HG03571 (cell line): ENCODE results near the gene PLEKHM2.

Source experiments
- ATAC-seq: cut with Tn5 transposase; IDR thresholded peaks from one replicate; pipeline ENCODE4 v1.9.1; 2021; ENCODE audit not compliant: unreplicated experiment

Gene PLEKHM2

DNA sequence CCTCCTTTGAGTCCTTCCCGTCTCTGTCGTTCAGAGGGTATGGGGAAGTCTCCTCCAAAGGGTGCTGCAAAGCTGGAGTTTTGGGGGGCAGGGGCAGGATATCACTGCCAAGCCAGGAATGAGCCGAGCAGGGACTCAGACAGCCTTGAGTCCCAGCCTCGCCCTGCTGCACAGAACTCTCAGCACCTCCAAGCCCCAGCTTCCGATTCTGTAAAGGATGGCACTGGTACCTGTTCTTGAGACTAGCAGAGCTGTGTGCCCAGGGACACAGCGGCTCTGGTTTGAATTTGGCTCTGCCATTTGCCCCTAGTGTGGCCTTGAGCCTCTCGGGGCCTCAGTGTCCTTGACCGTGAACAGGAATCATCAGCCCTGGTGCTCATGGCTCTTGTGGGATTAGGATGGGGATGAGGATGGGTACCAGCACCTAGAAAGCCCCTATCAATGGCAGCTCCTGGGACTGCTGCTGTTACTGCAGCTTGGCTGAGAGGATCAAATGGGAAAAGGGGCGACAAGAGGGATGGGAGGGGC lies 73.0 kb downstream of the PLEKHM2 start:
- ATAC-seq = no peak

DNA sequence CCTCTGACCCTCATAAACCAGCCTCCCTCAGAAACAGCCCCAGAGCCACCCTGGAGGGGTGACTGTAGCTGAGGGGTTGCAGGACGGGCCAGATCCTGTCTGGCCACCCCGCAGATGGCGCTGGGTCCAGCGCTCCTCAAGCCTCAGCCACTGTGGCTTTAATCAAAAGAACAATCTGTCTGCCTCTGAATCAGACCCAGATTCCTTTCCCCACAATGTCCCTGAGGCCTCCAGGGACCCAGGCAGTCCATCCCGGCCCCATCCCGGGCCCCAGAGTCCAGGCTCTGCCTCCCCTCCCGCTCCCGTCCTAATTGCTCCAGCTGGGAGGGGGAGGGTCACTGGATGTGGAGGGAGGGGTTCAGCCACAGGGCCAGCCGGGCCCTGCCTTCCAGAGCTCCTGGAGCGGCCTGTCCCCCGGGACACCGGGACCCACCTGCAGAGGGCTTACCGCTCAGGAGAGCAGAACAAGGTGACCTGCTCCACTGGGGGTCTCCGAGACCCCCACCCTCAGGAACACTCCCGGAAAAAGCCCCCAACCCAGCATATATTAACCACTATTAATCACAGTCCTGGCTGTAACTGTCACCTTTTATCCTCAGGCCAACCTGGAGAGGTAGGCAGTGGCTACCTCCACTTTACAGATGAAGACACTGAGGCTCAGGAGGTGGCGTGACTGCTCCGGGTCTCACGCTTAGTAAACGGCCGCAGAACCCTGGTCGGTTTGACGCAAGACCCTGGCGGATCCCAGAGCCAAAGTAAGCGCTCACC lies 73.6 kb downstream of the PLEKHM2 start:
- no peak for ATAC-seq

DNA sequence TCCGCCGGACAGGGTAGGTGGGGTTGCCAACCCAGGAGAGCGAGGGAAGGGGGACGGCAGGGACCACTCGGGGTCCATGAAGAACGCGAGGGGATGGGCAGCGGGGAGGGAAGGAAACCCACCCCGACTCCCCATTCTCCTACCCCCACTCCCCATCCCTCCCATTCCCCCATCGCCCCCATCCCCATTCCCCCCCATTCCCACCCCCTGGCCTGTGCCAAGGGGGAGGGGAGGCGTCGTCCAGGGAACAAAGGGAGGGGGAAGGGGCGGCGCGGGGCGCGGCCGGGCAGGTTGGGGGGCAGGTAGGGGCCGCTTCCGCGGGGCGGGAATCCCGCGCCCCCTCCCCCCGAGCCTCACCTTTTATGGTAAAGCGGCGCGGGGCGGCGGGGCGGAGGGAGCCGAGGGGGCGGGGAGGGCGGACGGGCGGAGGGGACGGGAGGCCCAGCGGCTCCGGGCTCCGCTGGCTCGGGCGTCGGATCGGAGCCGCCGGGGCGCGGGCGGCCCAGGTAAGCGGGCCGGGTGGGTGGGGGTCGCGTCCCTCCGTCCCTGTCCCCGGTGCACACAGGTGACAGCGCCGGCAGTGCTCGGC lies 74.3 kb downstream of the PLEKHM2 start, which contains the start of gene FBLIM1:
TSS of gene FBLIM1 (plus strand) at position 453 of the 589 bp plus-strand sequence. CDS start 6,189 bp downstream, outside the sequence.
- no peak for ATAC-seq

DNA sequence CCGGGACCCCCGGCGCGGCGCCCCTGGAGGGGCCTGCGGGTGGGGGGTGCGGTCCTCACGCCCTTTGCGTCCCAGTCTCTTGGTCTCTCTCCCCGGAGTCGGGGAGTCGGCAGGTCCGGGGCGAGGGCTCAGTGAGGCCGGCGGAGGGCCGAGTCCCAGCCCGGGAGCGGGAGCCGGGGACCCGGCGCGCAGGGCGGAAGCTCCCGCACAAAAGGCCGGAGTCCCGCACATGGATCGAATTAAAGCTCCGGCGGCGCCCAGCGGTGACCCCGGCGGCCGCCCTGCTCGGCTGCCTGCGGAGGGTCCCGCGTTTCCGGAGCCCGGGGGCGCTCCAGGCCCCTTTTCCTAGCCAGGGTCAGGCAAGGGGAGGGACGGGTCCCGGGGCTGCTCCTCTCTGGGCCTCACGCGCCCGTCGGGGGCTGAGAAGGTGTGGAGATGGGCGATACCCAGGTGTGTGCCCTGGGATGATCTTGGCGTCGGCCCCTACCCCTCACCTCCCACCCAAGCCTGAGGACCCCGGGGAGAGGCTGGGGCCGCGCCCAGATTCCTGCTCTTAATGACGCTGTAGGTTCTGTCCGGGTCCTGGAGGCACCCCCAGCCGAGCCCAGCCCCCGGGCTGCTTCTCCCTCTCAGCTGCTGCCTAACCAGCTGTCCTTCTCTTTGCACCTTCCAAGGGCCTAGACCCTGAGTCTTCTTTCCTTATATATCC lies 75.0 kb downstream of the PLEKHM2 start:
- ATAC-seq = no peak

DNA sequence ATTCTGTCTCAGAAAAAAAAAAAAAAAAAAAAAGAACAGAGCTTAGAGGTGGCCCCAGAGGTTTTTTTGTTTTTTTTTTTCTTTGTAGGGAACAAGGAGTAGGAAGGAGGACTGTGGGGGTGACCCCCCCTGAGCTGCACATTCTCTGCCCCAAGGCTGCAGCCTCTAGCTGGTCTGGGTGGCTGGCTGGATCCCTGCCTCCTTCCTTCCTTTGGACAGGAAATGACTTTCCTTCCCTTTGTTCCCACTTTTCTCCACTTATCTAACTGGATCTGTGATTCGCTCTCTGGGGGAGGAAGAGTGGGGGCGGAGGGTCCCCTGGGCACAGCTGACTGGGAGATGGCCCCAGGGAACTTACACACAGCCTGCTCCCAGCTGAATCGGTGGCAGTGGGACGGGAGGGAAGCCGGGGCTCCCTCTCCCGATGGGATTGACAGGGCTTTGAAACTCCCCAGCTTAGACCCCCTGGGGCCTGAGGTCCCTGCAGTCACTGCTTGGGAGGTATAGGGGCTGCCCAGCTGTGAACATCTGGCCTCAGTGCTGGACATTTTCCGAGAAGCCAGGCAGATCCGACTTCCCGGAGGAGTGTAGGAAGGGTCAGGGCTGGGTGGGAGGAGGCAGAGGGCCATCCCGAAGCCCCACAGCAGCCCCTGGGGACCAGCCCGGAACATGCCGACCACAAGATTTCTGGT lies 76.5 kb downstream of the PLEKHM2 start:
- no peak for ATAC-seq

DNA sequence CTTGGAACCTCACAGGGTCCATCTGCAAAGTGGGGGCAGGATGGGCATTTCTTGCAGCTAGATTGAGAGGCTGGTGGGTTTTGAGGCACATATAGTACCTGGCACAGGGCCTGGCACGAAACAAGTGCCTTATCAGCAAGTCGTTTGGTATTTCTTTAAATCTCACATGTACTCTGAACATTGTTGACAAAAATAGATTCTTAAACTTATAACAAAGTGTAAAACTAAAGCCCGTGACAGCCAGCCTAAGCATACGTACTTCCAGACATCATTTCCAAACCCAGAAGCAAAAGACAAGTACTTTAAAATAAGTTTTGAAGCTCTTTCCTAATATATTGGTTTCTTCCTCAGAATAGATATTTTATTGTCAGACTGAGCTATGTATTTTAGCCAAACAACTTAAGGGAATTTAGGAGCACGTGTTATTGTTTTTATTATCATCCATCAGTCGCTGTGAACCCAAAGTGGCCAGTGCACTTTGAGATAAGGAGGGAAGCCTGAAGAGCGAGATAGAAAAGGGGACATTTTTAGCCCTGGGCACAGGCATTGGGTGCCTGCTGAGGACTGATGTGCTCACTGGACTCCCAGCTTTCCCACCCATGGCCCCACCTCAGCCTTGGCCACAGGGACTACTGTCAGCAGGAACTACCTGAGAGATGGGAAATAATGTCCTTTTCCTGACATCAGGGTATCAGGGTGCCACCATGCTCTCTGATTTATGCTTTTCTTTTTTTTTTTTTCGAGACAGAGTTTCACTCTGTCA lies 77.4 kb downstream of the PLEKHM2 start:
- no peak for ATAC-seq

DNA sequence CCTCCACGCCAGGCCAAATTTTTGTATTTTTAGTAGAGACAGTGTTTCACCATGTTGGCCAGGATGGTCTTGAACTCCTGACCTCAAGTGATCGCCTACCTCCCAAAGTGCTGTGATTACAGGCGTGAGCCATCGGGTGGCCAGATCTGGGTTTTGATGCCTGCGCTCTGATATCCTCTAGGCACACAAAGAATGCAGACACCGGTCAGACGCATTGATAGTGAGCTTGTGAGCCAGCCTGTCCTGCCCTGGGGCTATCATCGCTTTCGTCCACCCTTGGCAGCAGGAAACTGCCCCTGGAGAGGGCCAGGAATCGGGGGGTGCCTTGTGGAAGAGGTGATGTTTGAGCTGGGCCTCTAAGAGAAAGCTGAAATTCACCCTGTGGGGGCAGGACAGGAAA lies 78.4 kb downstream of the PLEKHM2 start:
- ATAC-seq = no peak

DNA sequence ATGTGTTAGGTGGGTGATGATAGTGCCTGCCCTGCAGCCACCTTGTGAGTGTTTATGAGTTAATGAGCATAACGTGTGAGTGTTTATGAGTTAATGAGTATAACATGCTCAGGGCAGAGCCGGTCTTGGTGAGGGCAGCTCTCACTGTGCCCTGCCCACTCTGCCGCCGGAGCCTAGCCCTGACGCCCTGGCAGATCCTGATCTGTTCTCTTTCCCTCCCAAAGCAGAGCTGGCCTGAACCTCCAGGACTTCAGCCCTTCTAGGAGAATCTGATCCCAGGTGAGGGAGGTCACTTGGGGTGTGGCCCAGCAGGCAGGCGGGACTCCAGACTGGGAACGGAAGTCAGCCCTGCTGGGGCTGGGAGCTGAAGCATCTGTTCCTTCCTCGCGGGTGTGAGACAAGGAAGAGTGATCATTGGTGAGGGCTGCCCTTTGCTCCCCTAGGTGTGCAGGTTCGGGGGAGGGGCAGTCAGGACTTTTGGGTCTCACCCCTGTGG lies 80.2 kb downstream of the PLEKHM2 start:
- no peak for ATAC-seq

DNA sequence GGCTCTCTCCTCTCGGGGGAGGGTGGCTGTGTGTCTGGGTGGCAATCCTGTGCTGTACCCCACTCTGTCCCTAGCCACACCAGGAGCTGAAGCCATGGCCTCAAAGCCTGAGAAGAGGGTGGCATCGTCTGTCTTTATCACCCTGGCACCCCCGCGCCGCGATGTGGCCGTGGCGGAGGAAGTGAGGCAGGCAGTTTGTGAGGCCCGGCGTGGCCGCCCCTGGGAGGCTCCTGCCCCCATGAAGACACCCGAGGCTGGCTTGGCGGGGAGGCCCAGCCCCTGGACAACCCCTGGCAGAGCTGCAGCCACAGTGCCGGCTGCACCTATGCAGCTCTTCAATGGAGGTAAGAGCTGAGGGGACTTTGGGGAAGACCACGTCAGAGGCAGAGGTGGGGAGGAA lies 80.8 kb downstream of the PLEKHM2 start:
- no peak for ATAC-seq

DNA sequence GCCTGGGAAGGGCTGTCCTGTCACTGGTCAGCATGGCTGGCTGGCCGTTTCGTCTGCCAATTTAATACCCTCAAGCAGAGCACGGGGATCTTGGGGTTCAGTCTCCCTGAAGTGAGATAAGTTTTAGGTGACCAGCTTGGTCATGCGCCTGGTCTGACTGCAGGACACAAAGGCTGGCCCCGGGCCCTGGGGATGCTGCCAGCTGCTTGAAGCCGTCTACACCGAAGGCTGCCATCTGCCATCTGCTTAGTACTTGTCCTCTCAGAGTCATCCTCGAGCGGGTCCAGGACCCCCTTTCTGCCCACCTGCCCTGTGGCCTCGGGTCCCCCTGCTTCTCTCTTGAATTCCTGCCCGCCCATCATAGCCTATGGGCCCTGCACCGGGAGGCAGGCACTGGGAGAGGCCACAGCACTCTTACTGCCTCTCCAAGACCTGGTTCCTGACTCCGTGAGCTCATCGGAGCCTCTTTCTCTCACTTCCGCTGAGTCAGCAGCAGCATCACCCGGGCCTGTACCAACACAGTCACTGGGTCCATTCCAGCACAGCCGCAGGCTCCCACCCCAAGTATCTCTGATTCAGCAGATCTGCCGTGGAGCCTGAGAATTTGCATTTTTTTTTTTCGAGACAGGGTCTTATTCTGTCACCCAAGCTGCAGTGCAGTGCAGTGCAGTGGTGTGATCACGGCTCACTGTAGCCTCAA lies 81.5 kb downstream of the PLEKHM2 start:
- ATAC-seq = no peak

DNA sequence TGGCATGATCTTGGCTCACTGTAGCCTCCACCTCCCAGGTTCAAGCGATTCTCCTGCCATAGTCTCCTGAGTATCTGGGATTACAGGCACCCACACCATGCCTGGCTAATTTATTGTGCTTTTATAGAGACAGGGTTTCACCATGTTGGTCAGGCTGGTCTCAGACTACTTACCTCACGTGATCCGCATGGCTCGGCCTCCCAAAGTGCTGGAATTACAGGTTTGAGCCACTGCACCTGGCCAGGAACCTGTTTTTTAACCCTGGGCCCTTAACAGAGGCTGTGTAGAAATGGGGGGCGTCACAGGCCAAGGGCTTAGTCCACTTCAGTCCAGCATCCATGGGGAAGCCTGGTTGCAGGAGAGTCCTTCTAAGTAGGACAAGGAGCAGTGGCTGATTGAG lies 83.8 kb downstream of the PLEKHM2 start:
- ATAC-seq = no peak

DNA sequence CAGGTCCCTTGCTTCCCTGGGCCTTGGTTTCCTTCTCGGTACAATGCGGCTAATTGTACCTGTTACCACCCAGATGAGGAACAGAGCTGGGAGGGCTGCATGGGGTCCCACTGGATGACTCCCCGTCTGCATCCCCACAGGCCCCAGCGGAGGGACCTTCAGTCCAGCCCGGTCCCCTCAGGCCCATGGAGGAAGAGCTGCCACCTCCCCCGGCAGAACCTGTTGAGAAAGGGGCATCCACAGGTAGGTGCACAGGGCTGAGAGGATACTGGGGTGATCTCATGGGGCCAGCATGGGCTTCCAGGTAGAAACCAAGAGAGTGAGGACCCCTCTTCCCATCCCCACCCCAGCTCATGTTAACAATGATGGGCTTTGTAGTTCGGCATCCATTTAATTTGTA lies 84.3 kb downstream of the PLEKHM2 start:
- no peak for ATAC-seq

DNA sequence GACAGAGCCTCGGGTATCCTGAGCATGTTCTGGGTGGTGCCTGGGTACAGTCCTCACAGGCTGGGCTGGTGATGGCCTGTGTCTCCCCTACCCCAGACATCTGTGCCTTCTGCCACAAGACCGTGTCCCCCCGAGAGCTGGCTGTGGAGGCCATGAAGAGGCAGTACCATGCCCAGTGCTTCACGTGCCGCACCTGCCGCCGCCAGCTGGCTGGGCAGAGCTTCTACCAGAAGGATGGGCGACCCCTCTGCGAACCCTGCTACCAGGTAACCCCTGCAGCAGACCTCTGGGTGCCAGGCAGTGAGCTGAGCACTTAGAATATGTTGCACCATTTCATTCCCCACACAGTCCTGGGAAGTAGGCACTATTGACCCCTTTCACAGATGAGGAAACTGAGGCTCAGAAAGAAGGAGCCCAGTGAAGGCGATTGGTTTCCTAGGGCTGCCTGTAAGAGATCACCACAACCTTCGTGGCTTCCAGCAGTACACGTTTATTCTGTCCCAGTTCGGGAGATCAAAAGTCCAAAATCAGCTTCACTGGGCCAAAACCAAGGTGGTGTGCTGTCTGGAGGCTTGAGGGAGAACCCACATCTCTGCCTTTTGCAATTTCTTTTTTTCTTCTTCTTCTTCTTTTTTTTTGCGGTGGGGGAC lies 86.3 kb downstream of the PLEKHM2 start:
- ATAC-seq = no peak

DNA sequence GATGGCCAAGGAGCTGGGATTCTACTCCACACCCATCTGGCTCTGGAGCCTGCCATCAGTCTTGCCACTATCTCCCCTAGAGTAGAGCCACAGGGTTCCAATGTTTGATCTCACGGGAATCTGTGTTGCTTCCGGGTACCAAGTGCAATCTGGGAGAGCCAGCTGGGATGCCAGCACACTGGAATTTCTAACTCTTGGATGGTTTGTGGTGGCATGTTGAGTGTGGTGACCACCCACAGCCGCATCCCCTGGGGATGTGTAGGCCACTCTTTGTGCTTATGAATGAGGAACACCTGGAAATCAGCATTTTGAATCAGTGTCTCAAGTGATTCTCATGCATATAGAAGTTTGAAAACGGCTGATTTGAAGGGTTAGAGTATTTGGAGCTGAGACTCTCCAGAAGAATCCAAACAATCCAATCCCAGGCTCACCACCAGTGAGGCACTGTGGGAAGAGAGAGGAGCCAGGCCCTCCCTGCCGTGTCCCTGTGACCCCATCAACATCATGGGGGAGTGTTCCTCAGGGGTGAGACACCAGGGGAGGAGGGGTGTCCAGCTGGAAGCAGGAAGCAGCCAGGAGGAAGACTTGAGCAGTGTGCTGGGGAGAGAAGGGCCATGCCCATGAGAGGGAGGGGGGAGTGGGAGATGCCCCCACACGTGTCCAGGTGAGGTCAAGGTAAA lies 87.9 kb downstream of the PLEKHM2 start:
- ATAC-seq = no peak

DNA sequence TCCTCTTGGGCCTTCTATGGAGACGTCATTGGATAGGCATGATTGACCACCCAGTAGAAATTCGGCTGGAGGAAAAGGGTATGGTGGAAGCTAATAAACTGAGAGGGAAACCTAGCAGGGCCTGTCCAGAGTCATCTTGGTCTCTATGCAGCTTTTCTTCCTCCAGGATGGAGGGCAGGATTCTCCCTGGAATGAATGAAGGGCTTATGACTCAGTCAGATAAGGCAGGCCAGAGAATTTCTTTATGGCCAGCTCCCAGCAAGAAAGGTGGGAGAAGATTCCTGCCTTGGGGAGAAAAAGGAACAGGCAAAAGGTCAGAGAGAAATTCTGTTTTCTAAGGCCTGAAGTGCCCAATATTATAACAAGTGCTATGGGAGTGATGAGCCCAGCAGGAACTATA lies 91.6 kb downstream of the PLEKHM2 start:
- no peak for ATAC-seq

DNA sequence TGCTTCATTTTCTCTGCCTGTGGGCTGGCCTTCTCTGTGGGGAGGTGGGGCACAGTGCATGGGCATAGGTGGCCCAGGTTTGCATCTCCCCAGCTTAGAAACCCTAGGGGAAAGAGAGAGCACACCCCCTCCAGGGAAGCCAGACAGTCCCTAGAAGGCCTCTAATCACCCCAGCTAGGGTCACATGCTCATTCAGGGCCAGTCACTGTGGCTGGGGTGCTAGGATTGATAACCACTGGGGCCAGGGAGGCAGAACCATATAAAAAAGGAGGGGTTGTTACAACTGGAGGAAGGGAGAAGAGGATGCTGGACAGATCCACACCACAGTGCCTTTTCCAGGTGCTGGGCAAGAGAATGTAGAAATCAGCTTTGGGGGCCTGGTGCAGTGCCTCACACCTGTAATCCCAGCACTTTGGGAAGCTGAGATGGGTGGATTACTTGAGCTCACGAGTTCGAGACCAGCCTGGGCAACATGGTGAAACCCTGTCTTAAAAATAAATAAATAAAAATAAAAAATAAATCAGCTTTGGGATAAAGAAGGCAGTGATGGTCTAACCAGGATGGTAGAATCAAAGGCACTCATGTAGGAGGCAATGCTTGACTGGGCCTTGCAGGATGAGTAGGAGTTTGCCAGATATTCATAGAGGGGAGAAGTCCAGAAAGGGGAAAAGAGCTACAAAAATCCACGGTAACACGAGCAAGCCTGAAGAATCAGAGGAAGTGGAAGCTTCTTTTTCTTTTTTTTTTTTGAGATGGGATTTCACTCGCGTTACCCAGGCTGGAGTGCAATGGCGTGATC lies 94.0 kb downstream of the PLEKHM2 start:
- ATAC-seq = no peak
